GM18519 (cell line): ENCODE results near the gene CYP19A1.

Source experiments
- ATAC-seq: cut with Tn5 transposase; IDR thresholded peaks from one replicate; pipeline ENCODE4 v1.9.1; 2021; ENCODE audit warnings: mild to moderate bottlenecking, moderate library complexity; ENCODE audit not compliant: unreplicated experiment, low FRiP score

The CYP19A1 gene

DNA sequence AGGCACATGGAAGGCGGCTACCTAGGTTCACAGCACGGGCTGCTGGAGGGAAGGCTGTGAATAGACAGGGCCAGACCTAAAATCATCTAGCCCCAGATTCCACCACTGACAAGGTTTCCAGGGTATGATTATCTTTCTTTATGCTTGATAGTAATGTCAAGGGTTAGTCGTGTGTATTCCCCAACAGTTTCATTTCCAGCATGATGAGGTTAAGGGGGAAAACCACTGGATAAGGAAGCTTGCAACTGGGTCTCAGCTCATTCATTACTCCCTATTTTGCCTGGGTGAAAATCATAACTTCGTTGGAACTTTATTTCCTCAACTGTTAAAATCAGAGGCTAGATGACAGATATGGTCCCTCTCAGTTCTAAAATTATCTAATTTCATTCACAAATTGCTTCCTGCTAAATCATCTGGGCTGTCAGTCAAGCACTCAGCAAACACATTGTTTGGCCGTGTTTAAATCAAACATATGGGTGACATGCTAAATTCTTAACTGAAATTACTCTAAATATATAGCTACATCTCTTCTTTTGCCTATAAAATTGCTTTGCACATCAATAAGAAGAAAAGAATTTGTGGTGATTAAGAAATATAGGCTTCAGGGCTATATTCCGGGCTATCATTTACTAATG, 111.7 kb downstream of the CYP19A1 start:
- ATAC-seq: no peak

DNA sequence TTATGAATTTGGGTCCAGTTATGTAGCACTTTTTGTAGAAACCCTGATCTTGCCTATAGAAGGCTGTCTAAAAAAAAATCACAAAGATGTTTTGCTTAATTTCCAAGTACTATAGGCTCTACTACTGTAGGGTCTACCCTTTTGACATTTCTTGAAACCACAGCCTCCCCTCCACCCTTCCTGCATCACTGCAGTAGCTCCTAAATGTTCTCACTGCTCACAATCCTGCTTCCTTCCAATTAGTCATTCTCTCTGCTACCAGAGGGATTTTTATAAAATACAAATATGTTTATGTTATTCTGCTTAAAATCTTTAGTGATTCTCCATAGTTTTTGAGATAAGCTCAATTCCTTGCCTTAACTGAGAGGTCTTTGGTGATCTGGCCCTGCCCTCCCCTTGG, 114.0 kb downstream of the CYP19A1 start:
- no peak for ATAC-seq

DNA sequence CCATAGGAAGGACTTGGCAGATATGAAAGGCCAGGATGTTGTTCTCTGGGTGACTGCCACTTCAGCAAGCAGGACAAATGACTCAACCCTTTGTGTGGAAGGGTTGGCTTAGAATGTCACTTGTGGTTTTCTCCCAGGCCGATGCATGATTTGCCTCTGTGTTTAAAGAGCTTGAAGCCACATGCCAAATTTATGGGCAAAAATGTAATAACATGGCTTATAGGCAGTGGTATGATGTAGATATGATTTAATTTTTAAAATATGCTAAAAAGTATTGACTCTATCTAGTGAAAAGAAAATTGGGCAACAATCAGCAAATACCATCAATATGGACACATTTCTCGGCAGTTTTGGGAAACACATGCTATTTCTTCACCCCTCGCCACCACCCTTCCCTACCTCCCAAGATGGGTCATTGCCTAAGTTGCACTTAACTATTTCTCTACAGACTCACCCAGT, 114.6 kb downstream of the CYP19A1 start:
- no peak for ATAC-seq

DNA sequence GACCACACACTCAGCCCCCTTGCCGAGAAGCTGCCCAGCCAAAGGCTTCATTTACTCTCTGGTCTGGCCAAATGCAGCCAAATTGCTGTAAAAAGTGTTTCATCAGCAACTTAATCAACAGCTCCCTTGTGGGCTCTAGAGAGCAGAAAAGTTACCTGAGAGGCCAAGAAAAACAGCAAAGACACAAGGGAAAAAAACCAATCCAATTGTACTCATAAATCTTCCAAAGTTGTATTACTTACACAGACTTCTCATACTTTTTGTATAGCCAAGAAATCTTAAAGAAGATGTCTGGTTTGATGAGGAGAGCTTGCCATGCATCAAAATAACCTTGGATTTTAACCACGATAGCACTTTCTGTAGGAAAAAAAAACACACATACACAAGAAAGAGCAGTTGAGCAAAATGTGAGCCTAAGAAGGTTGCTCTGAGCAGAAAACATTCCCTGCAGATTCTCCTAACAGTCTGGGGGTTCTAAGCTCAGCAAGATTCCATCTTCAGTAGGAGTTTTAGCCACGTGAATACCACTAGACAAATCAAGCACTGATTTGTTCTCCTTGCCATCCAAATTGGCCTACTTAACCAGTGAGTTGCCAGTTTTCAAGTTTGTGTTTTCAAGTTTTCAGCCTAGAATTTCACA, 120.0 kb downstream of the CYP19A1 start:
- no peak for ATAC-seq

DNA sequence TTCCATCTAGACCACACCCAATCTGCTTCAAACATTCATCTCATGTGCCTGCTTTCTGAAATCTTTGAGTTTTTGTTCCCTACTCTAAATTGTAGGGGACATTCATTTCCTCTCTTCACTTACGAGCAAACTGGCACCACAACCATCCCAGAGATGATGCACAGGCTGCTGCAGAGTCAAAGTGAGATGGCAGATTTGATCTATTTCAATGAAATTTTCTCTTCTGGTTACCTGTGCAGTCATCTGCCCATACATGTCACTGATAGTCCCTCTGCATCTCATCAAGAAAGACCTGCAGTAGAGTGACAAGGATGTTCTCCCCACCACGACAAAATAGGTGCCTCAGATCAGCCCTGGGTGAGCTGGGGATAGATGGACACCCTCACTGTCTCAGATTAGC, 125.5 kb downstream of the CYP19A1 start:
- ATAC-seq: no peak

DNA sequence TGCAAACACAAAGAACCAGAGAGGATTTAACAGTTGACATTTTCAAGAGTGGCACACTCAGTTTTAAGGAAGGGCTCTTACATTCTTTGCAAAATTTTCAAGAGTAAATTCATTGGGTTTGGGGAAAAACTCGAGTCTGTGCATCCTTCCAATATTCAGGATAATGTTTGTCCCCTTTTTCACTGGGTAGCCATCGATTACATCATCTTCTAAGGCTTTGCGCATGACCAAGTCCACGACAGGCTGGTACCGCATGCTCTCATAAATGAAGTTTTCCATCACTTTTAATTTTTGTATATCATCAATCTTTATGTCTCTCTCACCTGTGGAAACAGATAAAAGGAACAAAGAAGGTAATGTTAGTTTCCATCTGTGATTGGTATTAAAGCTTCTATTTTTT, 126.2 kb downstream of the CYP19A1 start:
- ATAC-seq: no peak

DNA sequence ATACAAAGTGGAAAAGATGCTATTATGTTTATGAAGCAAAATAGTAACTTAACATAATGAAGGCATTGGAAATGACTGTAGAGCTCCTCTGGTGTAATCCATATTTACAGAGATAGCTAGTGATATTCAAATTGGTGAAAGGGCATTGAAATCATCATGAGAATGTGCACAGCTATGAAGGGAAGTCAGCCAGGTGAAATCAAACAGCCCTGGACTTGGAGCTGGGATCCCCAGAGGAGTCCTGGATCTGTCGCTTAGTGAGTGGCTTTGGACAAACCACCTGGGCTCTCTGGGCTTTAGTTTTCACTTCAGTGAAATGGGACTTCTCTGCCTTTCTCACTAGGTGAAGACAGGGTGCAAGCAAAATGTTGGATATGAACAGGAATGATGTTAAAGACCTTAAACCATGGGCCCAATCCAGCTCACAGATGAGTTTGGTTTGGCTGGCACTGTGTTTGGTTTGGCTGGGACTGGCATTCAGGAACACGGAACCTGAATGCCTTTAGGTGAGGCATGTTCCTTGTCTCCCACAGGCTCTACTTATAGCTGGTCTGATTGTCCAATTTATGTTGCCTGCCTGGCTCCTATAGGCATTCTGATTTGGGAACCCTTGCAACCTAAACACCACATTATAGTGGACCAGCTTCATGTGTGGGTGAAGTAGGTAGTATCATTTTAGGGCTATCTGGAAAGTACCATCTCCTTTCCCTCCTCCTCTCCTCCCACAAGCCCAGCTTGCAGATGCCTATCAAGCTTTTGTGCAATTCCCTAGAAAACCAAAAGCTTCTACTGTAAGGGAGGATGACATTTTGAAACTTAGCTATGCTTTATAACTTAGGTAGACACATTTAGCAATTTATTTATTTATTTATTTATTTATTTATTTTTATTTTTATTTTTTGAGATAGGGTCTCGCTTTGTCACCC, 133.1 kb downstream of the CYP19A1 start:
- no peak for ATAC-seq

DNA sequence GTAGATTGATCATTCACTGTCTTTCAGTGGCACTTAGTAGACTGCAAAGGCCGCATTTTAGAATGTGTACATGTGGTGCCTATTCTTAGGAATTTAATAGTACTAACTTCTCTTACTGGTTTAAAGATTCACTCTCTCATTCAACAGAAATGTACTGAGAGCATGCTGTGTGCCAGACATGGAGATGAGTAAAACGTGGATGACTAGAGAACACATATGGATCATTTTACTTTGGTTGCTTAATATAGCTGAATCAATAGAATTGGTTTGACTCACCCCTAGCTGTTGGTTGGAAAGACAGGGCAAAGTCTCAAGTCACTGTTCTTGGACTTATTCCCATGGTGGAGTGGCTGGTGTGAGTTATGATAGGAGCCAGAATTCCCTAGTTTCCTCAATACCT, 134.6 kb downstream of the CYP19A1 start:
- no peak for ATAC-seq

DNA sequence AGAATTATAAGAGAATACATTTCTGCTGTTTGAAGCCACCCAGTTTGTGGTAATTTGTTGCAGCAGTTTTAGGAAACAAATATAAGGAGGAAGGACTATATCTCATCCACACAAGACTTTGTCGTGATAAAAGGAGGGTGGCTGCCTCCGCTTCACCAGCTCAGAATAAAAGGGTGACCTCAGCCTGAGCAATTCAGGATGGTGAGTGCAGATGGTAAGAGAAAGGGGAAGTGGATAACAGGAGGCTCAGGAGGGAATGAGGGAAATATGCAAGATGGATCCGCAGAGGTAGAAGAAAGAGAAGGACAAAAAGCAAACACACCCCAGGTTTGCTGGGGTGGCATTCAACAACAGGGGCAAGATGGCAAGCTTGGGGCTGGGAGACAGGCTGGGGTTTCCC, 135.6 kb downstream of the CYP19A1 start:
- no peak for ATAC-seq

DNA sequence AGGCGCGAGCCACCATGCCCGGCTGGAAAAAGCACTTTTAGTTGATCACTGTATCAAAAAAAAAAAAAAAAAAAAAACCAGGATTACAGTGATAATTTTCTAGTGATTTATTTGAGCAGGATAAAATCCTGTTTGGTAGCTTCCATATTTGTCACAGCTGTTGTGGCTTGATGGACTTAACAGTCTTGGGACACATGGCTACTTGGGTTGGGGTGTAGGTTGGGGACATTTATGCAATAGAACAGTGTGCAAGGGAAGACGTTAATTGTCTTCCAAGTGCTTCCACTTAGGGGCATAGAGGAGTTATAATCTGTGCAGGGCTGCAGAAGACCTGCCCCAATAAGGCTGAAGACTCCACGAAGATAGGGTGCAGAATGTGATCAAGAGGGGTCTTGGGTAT, 136.8 kb downstream of the CYP19A1 start:
- no peak for ATAC-seq

DNA sequence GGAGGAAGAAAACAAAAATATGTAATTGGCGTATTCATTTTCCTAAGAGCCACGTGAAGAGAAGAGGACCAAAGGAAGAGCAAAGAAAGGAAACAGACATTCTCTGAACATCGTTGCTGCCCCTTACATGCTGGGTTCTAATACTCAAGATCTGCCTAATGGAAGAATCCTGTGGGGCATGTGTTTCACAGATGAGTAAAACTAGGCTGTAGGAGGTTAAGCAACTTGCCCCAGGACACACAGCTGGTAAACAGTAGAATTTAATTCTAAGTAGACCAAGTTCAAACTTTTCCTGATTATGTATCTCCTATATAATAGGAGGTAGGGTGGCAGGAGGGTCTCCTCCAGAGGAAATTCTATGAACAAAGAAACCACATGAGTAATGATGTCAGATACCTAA, 137.6 kb downstream of the CYP19A1 start:
- ATAC-seq: no peak

DNA sequence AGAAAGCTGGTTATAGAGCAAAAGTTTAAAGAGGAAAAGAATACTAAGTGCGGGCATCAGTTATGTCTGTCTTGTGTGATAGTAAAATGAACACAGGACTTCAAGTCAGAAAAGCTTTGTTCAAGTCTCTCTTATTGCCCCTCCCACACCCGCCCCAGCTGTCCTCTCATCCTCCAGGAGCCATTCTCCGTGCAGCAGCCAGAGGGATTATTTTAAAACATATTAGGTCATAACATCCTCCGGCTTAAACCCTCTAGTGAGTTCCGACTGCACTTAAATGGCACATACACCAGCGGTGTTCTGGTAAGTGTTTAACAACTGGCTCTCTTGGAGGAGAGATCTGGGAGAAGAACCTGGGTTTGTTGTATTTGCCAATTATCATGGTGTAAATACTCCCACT, 138.9 kb downstream of the CYP19A1 start:
- no peak for ATAC-seq

DNA sequence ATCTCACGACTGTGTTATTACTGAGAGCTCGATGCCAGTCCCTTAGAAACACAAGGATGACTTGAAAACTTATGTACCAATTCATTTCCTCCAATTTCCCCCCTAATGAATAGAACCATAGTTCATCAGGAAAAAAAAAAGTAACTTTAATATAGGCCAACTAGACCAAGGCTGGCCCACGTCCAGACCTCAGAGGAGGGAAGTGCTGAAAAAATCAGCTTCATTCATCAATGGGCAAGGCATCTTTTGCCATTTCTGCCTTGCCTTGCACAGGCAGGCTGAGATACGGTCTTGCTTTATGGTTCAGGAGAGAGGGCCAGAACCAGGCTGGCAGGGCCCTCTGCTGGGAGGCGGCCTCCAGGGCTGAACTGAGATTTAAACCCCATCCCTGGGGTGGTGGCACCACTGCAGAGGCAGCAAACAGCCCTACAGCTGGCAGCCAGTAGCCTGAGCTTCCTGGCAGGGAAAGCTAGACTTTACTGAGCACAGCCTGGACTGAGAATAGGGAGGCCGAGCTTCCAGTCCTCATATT, 139.6 kb downstream of the CYP19A1 start:
- no peak for ATAC-seq

DNA sequence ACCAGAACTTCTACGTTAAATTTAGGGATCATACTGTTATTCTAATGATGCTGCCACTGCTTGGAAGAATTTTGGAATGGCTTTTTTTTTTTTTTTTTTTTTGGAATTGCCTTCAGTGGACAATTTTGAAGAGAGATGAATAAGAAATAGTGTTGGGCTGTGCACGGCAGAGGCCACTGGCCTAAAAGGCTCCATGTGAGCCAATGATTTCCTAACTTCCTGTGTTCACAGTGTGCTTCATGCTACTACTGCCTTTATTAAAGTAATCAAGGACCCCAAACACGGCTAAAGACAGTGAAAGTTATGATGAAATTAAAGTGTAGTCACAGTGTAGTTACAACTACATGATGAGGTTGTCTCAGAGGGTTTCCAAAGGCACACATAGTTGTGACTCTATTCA, 142.9 kb downstream of the CYP19A1 start:
- no peak for ATAC-seq

DNA sequence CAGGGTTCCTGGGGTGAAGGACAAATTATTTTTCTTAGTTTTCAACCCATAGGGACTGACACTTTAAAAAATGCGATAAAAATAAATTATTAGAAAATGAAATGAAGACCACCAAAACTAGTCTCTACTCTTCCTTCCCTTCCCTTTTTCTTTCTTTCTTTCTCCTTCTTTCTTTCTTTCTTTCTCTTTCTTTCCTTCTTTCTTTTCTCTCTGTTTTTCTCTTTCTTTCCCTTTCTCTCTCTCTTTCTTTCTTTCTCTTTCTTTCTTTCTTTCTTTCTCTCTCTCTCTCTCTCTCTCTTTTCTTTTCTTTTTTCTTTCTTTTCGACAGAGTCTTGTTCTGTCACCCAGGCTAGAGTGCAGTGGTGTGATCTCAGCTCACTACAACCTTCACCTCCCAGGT, 144.4 kb downstream of the CYP19A1 start:
- ATAC-seq: no peak

DNA sequence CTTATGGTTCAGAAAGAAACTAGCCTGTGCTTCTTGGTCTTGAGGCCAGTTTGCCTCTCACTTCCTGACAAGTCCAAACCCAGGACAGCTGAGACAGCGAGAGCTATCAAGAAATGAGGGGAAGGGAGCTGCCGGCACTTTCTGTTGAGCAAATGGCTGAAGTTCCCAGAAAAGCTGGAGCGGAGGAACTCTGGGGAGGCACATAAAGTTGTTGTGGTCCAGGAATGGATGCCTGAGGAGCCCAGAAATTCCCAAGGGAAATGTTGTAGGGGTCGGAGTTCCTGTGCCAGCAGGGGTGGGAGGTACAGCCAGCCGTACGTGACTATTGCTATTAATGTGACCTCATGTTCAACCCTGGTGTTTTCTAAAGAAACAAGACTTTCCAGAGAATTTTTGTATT, 144.9 kb downstream of the CYP19A1 start:
- ATAC-seq: no peak

DNA sequence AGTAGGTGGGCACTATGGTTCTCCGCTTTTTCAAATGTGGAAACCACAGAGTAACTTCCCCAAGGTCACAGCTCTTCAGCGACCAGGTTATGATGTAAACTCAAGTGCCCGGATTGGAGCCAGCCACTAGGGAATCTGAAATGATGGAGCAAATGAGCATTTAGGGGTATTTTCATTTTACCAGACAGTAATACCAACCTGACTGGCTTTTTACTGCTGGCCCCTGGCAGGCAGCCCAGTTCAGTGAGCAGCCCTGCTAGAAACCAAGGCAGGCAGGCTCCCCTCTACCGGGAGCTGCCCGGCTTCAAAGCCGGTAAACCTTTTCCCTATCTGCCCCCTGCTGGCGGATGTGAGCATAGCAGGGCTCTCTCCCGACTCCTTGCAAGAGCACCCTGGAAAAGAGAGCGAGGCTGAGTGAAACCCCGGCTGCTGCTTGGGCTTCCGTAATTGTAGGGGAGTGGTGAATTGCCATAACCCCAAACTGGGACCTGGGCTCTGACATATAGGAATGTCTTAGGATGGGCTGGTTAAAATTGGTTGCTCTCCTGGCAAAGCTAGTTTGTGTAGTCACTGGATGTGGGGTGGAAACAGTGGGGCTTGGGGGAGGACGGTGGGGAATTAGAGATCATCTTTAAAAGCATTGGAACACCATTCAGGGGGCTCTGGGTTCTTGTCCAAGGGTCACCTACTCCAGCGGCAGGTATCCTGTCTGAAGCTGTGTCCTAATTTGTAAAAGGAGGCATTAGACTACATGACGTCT, 145.7 kb downstream of the CYP19A1 start:
- no peak for ATAC-seq

DNA sequence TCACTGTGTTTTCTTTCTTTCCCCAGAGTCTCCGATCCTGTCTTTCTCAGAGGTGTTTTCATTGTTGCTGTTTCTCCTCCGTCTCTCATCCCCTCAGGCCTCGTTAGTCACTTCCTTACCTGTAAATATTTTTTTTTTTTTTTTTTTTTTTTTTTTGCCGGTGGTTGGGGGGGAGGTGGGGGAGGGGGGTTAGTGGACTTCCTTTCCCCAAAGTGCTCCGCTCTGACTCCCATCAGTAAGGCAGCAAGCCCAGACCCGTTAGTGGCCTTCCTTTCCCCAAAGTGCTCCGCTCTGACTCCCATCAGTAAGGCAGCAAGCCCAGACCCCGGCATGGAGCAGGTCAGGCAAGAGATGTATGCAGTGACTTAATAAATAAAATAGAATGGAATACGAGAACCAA, 146.6 kb downstream of the CYP19A1 start:
- no peak for ATAC-seq

DNA sequence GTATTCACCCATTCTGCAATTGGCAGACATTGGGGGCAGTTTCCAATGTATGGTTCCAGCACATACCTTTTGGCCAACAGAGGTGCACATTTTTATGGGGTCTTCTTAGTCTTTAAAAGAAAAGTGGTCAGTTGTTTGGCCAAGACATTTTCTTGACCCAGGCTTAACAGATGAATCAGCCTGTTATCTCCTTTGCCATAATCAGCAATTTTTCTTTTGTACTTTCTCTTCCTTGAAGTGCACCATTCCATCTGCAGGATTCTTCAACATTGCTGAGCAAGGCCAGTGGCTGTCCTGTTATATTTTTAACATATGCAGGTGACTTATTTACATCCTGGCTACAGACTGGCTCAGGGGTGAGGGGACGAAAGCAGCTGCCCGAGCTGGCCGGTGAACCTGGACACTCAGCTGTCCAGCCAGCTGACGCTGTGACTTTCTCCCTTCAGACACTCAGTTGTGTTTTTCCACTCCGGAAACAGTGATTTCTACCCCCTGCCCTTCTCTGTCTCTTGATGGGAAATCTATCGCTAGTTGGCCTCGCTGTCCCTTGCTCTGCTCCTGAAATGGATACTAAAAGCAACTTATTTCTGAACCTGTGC, 147.2 kb downstream of the CYP19A1 start:
- ATAC-seq: no peak

DNA sequence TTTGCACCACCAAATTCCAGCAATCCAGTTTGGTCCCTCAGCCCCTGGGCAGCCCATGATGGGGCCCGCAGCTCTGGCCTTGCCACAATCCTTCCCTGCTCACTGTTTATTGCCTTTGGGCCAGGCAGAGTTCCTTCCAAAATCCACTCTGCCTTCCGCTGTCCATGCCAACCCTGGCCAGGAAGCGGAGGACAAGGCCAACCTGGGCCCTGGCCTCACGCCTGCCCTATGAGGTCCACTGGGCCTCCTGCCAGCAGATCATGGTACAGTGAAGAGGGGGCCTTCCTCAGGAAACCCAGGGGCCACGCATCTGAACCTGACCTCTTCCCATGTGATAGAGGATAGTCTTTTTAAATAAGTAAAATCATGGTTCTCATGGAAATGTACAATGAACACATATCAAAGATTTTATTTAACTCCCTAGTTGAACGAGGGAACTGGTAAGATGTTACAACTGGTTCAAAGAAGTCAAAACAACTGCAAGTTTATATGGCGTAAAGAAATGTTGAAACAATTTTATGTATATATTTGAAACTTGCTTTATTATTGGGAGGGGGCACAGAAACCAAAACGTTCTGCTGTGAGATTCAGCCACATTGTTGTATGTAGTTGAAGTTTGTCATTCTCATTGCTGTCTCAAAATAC, 147.8 kb downstream of the CYP19A1 start:
- no peak for ATAC-seq
